ENCODE results near the gene WASHC2C. TPM values are rescaled to one million over a fixed set of nuclear protein-coding genes. Genes with fewer than 3 reads are reported as not detected.
"Not testable (repeated sequence)": the region's sequence is repeated elsewhere in the genome, so short reads cannot be mapped to it uniquely, and the experiment has no call there.

WASHC2C gene
- total and polyA plus RNA-seq, 2 of the 8 experiments (the other 6 are each of a cell fraction or from before 2014, with no cell fraction given): 8.0 to 28.1 TPM

DNA sequence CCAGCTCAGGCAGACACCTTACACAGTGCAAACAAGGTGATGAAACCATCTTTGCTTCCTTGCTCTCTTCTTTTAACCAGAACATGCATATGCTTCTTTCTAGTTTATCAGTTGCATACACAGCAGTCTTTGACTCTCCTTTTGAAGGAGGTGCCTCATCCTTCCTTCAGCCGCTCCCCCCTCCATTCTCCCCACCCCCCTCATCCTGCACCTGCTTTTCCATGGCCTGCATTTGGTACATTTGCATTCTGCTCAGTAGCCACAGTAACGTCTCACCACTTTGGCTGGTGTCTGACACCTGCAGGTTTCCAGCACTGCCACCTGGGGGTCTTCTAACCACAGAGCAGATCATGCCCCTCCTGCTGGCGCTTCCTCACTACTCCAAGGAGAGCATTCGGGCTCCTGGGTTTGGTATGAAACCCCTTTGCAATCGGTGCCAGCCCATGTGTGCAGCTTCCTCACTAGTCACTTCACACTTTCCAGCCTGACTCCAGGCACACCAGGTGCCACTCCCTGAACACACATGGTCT, 60.2 kb downstream of the WASHC2C start:
- H3K14ac ChIP-seq (ENCODE audit: insufficient read length); H2BK20ac ChIP-seq (ENCODE audit: low read length); POLR2A ChIA-PET (ENCODE audit: partially characterized antibody); H3K79me2 ChIP-seq (ENCODE audit: control insufficient read depth in 1 of 2, insufficient read depth in 2 of 2, low read length in 2 of 2); H2AK5ac ChIP-seq (ENCODE audit: low read depth, low read length); H4K91ac ChIP-seq (replicated peaks; ENCODE audit: insufficient read length, low read length); H3K9me3 ChIP-seq (ENCODE audit: insufficient read depth in 2 of 2, low read depth in 1 of 2, low read length in 1 of 2); H4K5ac ChIP-seq (ENCODE audit: insufficient read length, low read depth, low read length); H2BK5ac ChIP-seq (ENCODE audit: low read depth, low read length); H2AFZ ChIP-seq (ENCODE audit: low read length); H3K4me1 ChIP-seq (replicated peaks in 1 of 4; ENCODE audit: control insufficient read depth in 3 of 4, insufficient read depth in 4 of 4, low read length in 3 of 4); H4K8ac ChIP-seq (ENCODE audit: extremely low read depth, insufficient read depth, low read length); H3K18ac ChIP-seq (ENCODE audit: extremely low read depth, low read length); H3K23ac ChIP-seq (ENCODE audit: insufficient read length); H3K79me1 ChIP-seq (ENCODE audit: low read depth, low read length); H2BK15ac ChIP-seq (ENCODE audit: low read length); H3K56ac ChIP-seq (replicated peaks; ENCODE audit: insufficient read length, low read depth, low read length); H3K23me2 ChIP-seq (ENCODE audit: low read depth, low read length); H3K4ac ChIP-seq (replicated peaks; ENCODE audit: insufficient read length, low read depth, low read length); FAIRE-seq; H3K4me2 ChIP-seq (ENCODE audit: insufficient read depth in 1 of 2, low read depth in 2 of 2, low read length in 2 of 2); H4K20me1 ChIP-seq (replicated peaks in 1 of 2; ENCODE audit: control insufficient read depth in 1 of 2, insufficient read depth in 2 of 2, low read length in 2 of 2); H2BK12ac ChIP-seq (ENCODE audit: low read depth, low read length); H3K9ac ChIP-seq (replicated peaks in 1 of 4; ENCODE audit: extremely low read depth in 1 of 4, low read depth in 3 of 4, low read length in 3 of 4); H2BK120ac ChIP-seq (replicated peaks; ENCODE audit: low read depth, low read length); H3K27ac ChIP-seq (ENCODE audit: low read depth, low read length); H3K27me3 ChIP-seq (replicated peaks in 1 of 4; ENCODE audit: control insufficient read depth in 3 of 4, extremely low read depth in 1 of 4, insufficient read depth in 3 of 4, low read length in 3 of 4); DNase-seq (ENCODE audit: low read depth in 1 of 2, low spot score in 2 of 2); CTCF ChIA-PET (ENCODE audit: partially characterized antibody); H3K4me3 ChIP-seq (ENCODE audit: extremely low read depth in 1 of 4, insufficient read depth in 2 of 4, low read depth in 3 of 4, low read length in 4 of 4); H3K36me3 ChIP-seq (ENCODE audit: control insufficient read depth in 2 of 4, insufficient read depth in 4 of 4, low read length in 3 of 4): not testable (repeated sequence)
- 80% methylated on average over 1 of the region's 5 CpGs; no CpG with 5 or more reads in 1 of the 2 experiments for WGBS, 2 experiments (ENCODE audit: extremely low coverage in 1 of 2, insufficient coverage in 1 of 2, insufficient read length in 1 of 2, insufficient replicate concordance in 2 of 2, low coverage in 1 of 2, low lambda C conversion rate in 2 of 2, missing lambda C conversion rate in 1 of 2)

DNA sequence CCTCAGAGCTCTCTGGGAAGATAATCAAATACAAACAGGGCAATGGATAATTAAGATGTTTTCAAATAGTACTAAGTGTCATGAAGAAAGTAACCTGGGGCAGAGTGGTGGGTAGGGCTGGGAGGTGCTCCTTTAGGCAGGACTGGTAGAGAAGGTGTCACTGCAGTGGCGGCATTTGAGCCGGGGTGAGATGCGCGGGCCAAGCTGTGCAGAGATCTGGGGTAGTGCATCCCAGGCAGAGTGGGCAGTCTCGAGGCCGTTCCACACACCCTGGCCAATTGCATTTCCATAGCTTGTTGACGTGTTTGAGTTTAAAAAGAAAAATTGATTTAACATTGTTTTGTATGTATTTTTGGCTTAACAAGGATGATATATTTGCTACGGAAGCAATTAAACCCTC, 62.9 kb downstream of the WASHC2C start:
- not testable (repeated sequence) for DNase-seq (ENCODE audit: low read depth in 1 of 2, low spot score in 2 of 2); H3K23me2 ChIP-seq (ENCODE audit: low read depth, low read length); FAIRE-seq

More for the DNA sequence above, 62.9 kb downstream of the WASHC2C start:
- POLR2A ChIA-PET (ENCODE audit: partially characterized antibody); H2BK20ac ChIP-seq (ENCODE audit: low read length); H3K9ac ChIP-seq (replicated peaks in 1 of 4; ENCODE audit: extremely low read depth in 1 of 4, low read depth in 3 of 4, low read length in 3 of 4); CTCF ChIA-PET (ENCODE audit: partially characterized antibody); H3K9me3 ChIP-seq (ENCODE audit: insufficient read depth in 2 of 2, low read depth in 1 of 2, low read length in 1 of 2); H3K56ac ChIP-seq (replicated peaks; ENCODE audit: insufficient read length, low read depth, low read length); H3K4me2 ChIP-seq (ENCODE audit: insufficient read depth in 1 of 2, low read depth in 2 of 2, low read length in 2 of 2); H3K23ac ChIP-seq (ENCODE audit: insufficient read length); H4K8ac ChIP-seq (ENCODE audit: extremely low read depth, insufficient read depth, low read length); H4K5ac ChIP-seq (ENCODE audit: insufficient read length, low read depth, low read length); H3K27ac ChIP-seq (ENCODE audit: low read depth, low read length); H4K91ac ChIP-seq (replicated peaks; ENCODE audit: insufficient read length, low read length); H2BK15ac ChIP-seq (ENCODE audit: low read length); H3K4me1 ChIP-seq (replicated peaks in 1 of 4; ENCODE audit: control insufficient read depth in 3 of 4, insufficient read depth in 4 of 4, low read length in 3 of 4); H3K18ac ChIP-seq (ENCODE audit: extremely low read depth, low read length); H3K79me1 ChIP-seq (ENCODE audit: low read depth, low read length); H4K20me1 ChIP-seq (replicated peaks in 1 of 2; ENCODE audit: control insufficient read depth in 1 of 2, insufficient read depth in 2 of 2, low read length in 2 of 2); H2AFZ ChIP-seq (ENCODE audit: low read length); H3K27me3 ChIP-seq (replicated peaks in 1 of 4; ENCODE audit: control insufficient read depth in 3 of 4, extremely low read depth in 1 of 4, insufficient read depth in 3 of 4, low read length in 3 of 4); H3K4ac ChIP-seq (replicated peaks; ENCODE audit: insufficient read length, low read depth, low read length); H3K79me2 ChIP-seq (ENCODE audit: control insufficient read depth in 1 of 2, insufficient read depth in 2 of 2, low read length in 2 of 2); H3K14ac ChIP-seq (ENCODE audit: insufficient read length); H2BK120ac ChIP-seq (replicated peaks; ENCODE audit: low read depth, low read length); H2AK5ac ChIP-seq (ENCODE audit: low read depth, low read length); H3K36me3 ChIP-seq (ENCODE audit: control insufficient read depth in 2 of 4, insufficient read depth in 4 of 4, low read length in 3 of 4); H2BK5ac ChIP-seq (ENCODE audit: low read depth, low read length); H3K4me3 ChIP-seq (ENCODE audit: extremely low read depth in 1 of 4, insufficient read depth in 2 of 4, low read depth in 3 of 4, low read length in 4 of 4); H2BK12ac ChIP-seq (ENCODE audit: low read depth, low read length): not testable (repeated sequence)
- 87% methylated on average over 8 of the region's 8 CpGs; no CpG with 5 or more reads in 1 of the 2 experiments for WGBS, 2 experiments (ENCODE audit: extremely low coverage in 1 of 2, insufficient coverage in 1 of 2, insufficient read length in 1 of 2, insufficient replicate concordance in 2 of 2, low coverage in 1 of 2, low lambda C conversion rate in 2 of 2, missing lambda C conversion rate in 1 of 2)
